Bronchial epithelial cell (primary cell): ENCODE data around the gene IL10. TPM values are rescaled to one million over a fixed set of nuclear protein-coding genes. Genes with fewer than 3 reads are reported as not detected.

Experiments used
- DNase-seq: peaks from one replicate; pipeline ENCODE4 v3.0.0-alpha.2; 2010; ENCODE audit warnings: low read depth
- FAIRE-seq: peaks from 2 replicates; lab custom pipeline; 2011; peaks lifted over from hg19 to GRCh38; lab: Jason Lieb, UNC
- H3K27me3 ChIP-seq: 2 replicates; pipeline ENCODE4 v1.5.1; 2011; ENCODE audit warnings: low read length; ENCODE audit not compliant: control insufficient read depth, insufficient read depth
- H3K36me3 ChIP-seq: 2 replicates; pipeline ENCODE4 v1.5.1; 2011; ENCODE audit warnings: low read length; ENCODE audit not compliant: control insufficient read depth, insufficient read depth
- H3K4me3 ChIP-seq: 2 replicates; pipeline ENCODE4 v1.5.1; 2011; ENCODE audit warnings: mild to moderate bottlenecking, low read depth, low read length, control low read depth
- total RNA-seq: library from RNA; depleted of rRNA; stranded (reverse); fragments of >200 nt; gene quantifications from 2 replicates; pipeline ENCODE4 v1.2.1, GENCODE V29; 2014
- TF ChIP-seq, protein P1 (sequence below): IDR thresholded peaks from 2 replicates; pipeline ENCODE4 v1.5.1; 2011; ENCODE audit warnings: mild to moderate bottlenecking, moderate library complexity, low read length, control low read depth, inconsistent platforms; ENCODE audit not compliant: insufficient read depth, severe bottlenecking

IL10 gene
- total RNA-seq, 1 donor from 2014 or later = not detected

DNA sequence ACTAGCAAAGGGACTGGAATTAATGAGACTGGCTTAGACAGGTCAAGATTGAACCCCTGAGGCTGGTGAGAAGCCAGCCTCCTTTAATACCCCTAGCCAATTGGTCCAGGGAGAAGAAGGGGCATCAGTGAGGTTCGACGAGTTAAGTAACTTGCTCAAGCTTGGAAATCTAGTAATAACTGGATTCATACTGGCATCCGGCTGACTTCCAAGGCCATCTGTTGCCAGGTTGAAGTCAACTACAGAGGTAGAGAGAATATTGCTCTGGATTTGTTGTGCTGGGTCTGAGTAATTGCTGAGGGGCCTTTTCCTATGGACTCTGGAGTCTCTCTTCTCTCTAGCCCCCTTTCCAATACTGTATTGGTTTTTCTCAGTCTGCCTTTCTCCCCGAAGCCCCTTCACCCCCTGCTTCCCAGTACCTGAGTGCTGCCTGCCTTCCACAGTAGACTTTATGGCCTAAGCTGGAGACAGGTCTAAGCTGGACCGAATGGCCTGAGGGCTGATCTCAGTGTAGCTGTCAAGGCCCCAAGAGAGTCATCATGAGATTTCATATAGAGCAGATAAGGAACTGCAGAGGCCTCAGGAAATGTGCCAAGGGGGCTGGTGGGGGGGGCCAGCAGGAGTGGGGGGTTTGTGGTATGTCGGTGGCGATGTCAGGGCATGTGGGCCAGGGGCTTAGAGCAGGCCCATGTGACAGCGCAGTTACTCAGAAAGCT is 44.2 kb downstream of the IL10 start:
- TF ChIP-seq, protein P1, sequence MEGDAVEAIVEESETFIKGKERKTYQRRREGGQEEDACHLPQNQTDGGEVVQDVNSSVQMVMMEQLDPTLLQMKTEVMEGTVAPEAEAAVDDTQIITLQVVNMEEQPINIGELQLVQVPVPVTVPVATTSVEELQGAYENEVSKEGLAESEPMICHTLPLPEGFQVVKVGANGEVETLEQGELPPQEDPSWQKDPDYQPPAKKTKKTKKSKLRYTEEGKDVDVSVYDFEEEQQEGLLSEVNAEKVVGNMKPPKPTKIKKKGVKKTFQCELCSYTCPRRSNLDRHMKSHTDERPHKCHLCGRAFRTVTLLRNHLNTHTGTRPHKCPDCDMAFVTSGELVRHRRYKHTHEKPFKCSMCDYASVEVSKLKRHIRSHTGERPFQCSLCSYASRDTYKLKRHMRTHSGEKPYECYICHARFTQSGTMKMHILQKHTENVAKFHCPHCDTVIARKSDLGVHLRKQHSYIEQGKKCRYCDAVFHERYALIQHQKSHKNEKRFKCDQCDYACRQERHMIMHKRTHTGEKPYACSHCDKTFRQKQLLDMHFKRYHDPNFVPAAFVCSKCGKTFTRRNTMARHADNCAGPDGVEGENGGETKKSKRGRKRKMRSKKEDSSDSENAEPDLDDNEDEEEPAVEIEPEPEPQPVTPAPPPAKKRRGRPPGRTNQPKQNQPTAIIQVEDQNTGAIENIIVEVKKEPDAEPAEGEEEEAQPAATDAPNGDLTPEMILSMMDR = no peak
- Histone ChIP-seq H3K4me3 (no peak overlapping the region), H3K36me3 (peaks cover 33% of the 10 kb centered on the region), H3K27me3 (no peaks in the 10 kb centered on the region)
- DNase-seq (no peak), FAIRE-seq (no peak)

DNA sequence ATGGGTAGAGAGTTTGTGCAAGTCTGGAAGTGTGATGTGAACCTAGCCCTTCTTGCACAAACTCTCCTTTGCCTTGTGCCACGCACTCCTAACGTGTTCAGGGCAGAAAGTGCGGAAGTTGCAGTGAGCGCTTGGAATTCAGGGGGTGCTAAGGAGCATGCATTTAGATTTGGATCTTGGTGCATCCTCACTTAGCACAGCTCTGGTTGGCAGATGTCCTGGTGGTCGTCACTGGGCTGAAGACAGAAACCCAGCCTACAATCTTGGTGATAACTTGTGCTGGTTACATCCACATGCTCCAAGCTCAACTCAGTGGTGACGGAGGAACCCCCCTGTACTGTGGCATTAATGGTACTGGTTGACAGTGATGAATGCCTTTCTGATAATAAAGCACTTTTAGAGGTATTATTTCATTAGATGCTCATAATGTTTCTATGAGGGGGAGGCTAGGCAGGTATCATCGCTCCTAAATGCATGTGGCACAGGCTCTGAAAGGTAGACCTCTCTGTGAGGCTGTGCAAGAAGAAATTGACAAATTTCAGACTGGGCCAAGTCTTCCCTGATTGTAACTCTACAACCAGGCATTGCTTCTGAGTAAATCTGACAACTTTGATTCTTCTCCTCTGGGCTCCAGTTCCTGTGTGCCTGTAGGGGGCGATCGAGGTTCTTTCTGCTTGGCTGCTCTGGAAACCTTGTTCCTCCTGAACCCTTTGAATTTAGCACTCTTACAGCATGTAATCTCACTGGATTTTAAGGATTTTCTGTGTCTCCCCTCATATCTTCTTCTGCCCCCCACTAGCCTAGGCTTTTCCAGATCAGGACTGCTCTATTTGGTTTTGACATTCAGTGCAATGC is 47.0 kb downstream of the IL10 start:
- peaks cover 16% of the 10 kb centered on the region for H3K36me3 ChIP-seq
- TF ChIP-seq, protein P1 = peak; percentile 73
- no peak for DNase-seq
- no peak for FAIRE-seq
- H3K4me3 ChIP-seq = no peak overlapping the region
- no peaks in the 10 kb centered on the region for H3K27me3 ChIP-seq

DNA sequence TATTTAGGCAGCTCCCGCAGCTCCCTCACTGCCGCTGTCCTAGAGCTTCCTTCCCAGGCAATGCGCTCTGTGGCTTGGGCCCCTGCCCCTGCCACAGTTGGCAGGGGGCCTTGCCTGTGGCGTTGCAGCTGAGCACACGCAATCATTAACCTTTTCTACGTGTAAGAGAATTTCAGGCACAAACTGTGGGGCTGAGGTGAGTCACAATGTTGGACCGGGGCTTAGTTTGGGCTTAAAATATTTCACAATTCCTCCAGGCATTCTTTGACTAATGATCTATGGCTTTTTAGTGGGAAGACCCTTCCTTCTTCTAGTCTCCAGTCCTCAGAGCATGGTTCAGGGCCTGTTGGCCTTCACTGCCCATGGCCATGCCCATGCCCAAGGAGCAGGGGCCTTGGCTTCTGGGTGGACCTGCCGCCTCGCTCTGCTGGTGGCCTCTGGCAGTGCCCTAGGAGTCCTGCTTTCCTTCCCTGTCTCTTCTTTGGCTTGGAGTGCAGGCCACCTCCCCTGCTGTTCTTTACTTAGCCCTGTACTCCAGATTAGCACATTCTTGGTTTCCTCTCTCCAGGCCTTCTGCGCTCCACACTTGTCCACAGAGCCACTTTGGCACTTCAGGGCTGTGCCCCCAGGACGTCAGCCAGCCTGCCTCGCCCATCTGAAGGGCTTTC is 48.4 kb downstream of the IL10 start:
- DNase-seq (peak; percentile 78), FAIRE-seq (no peak)
- no peak overlapping the region for H3K4me3 ChIP-seq

DNA sequence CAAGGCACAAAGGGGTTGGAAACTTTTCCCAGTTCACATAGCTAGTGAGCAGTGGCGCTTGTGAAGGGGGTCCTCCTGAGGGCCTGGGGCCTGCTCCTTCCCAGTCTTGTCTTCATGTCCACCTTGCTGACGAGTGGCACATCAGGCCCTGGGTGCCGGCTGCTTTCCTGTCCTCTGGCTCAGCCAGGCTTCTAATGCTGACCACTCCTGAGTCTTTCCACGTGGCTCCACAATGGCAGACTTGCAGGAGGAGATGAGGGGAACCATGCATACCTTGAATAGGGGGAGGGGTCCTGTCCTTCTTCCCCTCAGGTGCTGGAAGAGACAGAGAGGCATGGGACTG is 48.9 kb downstream of the IL10 start:
- FAIRE-seq (no peak), DNase-seq (no peak)
- Histone ChIP-seq H3K27me3 (no peaks in the 10 kb centered on the region), H3K36me3 (no peaks in the 10 kb centered on the region), H3K4me3 (no peak overlapping the region)
- TF ChIP-seq, protein P1 = no peak

More for the DNA sequence above, 48.4 kb downstream of the IL10 start:
- Histone ChIP-seq H3K36me3 (peaks cover 3% of the 10 kb centered on the region), H3K27me3 (no peaks in the 10 kb centered on the region)
- TF ChIP-seq, protein P1 = no peak

DNA sequence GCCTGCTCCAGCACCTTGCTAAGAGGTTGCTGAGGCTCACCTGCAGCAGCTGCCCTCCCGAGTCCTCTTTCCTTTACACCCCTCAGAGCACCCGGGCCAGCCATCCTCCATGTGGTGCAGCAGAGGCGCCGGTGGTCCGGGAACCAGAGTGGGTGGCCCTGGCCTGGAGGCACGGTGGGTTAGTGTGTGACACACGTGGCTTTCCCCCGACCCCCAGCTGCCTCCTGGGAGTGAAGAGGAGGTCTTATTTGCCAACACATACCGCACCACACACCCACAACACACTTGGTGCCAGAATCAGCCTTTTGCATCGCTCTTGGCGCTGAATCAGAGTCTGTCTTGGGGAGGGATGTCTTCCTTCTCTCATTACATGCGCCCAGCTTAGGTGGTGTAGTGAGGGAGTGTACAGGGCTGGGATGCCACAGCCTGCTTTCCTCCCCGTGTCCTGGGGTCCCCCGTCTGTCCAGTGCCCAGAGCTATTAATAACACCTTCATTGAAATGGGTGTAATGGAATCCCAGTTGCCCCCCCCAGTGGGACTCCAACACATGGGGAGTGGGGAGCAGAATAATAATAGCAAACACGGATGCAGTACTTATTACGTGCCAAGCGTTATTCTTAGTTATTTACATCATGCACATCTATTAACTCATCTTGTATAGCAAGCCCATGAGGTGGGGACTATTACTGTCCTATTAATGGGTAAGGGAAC is 49.4 kb downstream of the IL10 start:
- Histone ChIP-seq H3K27me3 (no peaks in the 10 kb centered on the region), H3K36me3 (no peaks in the 10 kb centered on the region), H3K4me3 (no peak overlapping the region)
- DNase-seq = no peak
- TF ChIP-seq, protein P1 = no peak
- FAIRE-seq = no peak
